ENCODE results near the gene LGALS8.

DNA sequence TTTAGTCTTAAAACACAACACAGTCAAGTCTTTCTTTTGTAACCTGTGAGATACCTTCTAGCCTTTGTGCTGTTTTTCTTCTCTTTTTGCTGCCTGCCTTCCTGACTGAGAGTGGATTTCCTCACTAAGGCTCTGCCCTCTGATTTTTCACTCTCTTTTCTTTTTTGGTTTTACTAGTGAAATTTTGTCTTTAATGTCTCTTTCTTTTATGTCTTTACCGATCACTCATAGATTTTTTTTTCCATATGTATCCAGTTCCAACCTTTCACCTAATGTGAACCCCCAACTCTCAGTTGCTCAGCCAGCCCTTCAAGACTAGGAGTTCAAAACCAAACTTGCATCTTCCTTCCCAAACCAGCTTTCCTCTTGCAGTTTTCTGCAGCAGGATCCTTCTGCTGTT lies 6.5 kb downstream of the LGALS8 start:
- TF ChIP-seq, protein P1, sequence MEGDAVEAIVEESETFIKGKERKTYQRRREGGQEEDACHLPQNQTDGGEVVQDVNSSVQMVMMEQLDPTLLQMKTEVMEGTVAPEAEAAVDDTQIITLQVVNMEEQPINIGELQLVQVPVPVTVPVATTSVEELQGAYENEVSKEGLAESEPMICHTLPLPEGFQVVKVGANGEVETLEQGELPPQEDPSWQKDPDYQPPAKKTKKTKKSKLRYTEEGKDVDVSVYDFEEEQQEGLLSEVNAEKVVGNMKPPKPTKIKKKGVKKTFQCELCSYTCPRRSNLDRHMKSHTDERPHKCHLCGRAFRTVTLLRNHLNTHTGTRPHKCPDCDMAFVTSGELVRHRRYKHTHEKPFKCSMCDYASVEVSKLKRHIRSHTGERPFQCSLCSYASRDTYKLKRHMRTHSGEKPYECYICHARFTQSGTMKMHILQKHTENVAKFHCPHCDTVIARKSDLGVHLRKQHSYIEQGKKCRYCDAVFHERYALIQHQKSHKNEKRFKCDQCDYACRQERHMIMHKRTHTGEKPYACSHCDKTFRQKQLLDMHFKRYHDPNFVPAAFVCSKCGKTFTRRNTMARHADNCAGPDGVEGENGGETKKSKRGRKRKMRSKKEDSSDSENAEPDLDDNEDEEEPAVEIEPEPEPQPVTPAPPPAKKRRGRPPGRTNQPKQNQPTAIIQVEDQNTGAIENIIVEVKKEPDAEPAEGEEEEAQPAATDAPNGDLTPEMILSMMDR (conservative IDR thresholded peaks at IDR 0.05; ENCODE audit: low read depth, low read length): no peak
- TF ChIP-seq EZH2phosphoT487 (IDR thresholded peaks at IDR 0.05; ENCODE audit: borderline replicate concordance, low read length) (no peak), EZH2 (IDR thresholded peaks at IDR 0.05; ENCODE audit: low read length, unreplicated experiment) (no peak)
